ENCODE data around the gene SLC49A4. TPM values are rescaled to one million over a fixed set of nuclear protein-coding genes. Genes with fewer than 3 reads are reported as not detected.
"Not testable (repeated sequence)": the region's sequence is repeated elsewhere in the genome, so short reads cannot be mapped to it uniquely, and the experiment has no call there.

SLC49A4 gene
- polyA plus RNA-seq (ENCODE audit: insufficient read length) = 7.1 TPM

- DNase-seq = peak; percentile 83
These were observed at the start of gene SLC49A4 for GRCh38 chr3:122794779-122795673. TSS of gene SLC49A4 (plus strand) at chr3:122795069. CDS start at chr3:122795193, 124 bp downstream.

DNA sequence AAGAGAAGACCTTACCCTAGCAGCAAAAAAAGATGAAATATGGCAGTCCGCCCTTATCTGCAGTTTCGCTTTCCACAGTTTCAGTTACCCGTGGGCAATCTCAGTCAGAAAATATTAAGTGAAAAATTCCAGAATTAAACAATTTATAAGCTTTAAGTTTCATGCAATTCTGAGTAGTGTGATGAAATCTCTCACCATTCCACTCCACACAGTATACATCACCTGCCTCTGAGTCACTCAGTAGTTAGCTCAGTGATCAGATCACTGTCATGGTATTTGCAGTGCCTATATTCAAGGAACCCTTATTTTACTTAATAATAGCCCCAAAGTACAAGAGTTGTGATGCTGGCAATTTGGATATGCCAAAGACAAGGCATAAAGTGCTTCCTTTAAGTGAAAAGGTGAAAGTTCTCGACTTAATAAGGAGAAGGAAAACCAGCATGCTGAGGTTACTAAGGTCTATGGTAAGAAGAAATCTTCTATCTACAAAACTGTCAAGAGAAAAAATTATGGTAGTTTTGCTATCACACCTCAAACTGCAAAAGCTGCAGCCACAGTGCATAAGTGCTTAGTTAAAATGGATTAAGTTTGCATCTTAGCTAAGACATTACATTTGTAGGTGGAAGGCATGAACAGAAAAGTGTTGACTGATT lies 49.4 kb upstream of the SLC49A4 start:
- no peak for DNase-seq

DNA sequence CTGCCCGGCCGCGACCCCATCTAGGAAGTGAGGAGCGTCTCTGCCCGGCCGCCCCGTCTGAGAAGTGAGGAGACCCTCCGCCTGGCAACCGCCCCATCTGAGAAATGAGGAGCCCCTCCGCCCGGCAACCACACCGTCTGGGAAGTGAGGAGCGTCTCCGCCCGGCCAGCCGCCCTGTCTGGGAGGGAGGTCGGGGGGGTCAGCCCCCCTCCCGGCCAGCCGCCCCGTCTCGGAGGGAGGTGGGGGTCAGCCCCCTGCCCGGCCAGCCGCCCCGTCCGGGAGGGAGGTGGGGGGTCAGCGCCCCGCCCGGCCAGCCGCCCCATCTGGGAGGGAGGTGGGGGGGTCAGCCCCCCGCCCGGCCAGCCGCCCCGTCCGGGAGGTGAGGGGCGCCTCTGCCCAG lies 47.6 kb upstream of the SLC49A4 start:
- DNase-seq = not testable (repeated sequence)

DNA sequence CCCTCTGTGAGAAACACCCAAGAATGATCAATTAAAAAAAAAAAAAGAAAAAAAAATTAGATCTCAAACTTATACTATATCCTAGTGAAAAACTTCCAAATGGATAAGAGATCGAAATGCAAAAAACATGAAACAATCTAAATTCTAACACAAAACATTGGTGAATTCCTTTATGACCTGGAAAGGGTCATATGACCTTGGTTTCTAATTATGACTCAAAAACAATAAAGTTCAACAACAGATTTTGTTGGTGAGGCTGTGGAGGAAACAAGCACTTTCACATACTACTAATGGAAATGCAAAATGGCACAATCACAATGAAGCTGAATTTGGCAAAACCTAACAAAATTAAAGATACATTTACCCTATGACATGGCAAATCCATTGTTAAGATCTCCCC lies 46.5 kb upstream of the SLC49A4 start:
- DNase-seq = no peak

- no peak for DNase-seq
These were observed 39.9 kb upstream of the SLC49A4 start for GRCh38 chr3:122754929-122755328.

GRCh38 chr3:122755491-122755890 lies 39.4 kb upstream of the SLC49A4 start:
- no peak for DNase-seq

DNA sequence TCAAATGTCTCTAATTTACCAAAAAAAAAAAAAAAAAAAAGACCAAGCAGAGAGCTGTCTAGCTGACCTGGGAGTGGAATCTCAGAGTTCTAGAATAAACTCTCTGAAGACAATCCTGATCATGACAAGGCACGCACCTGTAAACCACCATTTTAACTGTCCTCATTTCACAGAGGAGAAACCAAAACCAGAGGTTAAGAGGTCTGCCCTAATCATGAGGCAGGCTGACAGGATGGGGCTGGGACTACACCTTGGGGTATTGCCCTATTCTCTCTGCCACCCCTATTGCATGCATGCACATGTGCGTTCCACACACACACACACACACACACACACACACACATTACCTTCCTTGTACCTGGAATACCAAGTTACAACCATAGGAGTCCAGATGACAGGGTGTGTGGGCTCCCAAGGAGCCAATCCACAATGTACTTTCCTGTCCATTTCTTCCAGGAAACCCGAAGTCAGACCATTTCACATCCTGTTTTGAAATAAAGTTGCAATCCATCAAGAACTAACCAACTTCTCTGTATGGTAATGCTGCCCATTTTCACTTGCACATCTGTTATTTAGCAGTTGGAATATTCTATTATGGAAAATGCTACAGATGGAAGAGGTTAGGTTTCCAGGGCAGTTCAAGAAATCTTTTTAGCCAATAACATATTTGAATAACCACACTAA lies 35.9 kb upstream of the SLC49A4 start:
- DNase-seq = no peak

- DNase-seq = no peak
These were observed 34.2 kb upstream of the SLC49A4 start for GRCh38 chr3:122760453-122761271.

DNA sequence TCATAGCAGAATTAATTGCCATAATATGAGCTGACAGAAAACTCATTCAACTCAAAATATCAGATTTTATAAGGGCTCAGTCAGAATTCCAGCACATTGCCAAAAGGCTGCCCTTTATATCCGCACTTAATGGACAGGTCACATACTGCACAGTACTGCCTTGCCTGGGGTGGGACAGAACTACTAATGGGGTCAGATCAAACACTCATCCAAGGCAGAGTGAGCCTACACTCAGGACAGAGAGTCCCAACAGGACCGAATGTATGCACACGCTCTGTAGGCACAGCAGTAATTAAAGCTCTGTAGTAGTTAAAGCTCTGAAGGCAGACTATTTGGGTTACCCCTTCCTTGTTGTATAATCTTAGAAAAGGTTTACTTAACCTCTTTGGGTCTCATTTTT lies 28.4 kb upstream of the SLC49A4 start:
- no peak for DNase-seq

GRCh38 chr3:122767540-122768372 lies 27.1 kb upstream of the SLC49A4 start:
- DNase-seq = no peak

DNA sequence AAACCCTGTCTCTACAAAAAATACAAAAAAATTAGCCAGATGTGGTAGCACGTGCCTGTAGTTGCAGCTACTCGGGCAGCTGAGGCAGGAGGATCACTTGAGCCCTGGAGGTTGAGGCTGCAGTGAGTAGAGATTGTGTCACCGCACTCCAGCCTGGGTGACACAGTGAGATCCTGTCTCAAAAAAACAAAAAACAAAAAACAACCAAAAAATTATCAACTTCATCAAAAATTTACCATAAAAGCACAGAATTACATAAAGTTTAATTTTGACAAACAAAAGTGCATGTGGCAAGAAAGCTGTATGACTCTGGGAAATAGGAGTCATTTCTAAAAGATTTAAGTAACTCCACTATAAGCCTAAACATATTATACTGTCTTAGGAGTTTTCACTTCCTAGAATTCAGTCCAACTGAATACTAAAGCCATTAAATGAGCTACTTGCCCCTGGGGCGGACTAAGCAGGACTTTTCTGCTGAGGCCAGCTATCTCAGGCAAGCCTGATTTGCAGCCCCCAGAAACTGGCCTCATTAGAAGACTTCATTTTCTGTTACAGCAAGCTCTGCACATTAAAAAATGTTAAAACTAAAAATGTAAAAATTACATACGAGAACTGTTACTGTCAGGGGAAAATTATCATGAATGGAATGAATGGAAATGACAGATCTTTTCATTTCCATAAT lies 24.2 kb upstream of the SLC49A4 start:
- no peak for DNase-seq

DNA sequence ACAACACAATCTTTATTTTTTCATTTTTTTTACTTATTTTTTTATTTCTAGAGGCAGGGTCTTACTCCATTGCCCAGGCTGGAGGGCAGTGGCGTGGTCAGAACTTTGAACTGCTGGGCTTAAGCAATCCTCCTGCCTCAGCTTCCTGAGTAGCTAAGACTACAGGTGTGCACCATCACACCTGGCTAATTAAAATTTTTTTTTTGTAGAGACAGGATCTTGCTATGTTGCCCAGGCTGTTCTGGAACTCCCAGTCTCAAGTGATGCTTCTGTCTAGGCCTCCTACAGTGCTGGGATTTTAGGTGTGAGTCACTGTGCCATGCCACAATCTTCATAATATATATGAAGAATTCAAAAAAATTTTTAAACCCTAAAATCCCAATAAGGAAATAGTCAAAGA lies 22.0 kb upstream of the SLC49A4 start:
- no peak for DNase-seq

GRCh38 chr3:122773944-122774509 lies 20.8 kb upstream of the SLC49A4 start:
- DNase-seq = no peak

DNA sequence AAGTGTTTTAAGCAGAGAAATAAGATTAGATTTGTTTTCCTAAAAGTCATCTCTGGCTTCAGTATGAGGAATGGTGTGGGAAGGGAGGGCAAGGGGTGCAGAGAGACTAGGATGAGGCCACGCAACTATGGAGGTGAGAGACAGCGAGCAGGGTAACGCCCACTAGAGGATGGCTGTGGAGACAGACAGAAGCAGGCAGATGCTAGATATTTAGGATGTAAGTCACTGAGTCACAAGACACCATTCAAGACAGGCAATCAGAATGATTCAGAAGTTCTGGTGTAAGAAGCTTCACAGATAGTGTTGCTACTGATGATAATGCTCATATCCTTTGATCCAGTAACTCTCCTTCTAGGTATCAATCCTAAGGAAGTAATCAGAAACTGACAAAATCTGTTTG lies 20.3 kb upstream of the SLC49A4 start:
- no peak for DNase-seq

DNA sequence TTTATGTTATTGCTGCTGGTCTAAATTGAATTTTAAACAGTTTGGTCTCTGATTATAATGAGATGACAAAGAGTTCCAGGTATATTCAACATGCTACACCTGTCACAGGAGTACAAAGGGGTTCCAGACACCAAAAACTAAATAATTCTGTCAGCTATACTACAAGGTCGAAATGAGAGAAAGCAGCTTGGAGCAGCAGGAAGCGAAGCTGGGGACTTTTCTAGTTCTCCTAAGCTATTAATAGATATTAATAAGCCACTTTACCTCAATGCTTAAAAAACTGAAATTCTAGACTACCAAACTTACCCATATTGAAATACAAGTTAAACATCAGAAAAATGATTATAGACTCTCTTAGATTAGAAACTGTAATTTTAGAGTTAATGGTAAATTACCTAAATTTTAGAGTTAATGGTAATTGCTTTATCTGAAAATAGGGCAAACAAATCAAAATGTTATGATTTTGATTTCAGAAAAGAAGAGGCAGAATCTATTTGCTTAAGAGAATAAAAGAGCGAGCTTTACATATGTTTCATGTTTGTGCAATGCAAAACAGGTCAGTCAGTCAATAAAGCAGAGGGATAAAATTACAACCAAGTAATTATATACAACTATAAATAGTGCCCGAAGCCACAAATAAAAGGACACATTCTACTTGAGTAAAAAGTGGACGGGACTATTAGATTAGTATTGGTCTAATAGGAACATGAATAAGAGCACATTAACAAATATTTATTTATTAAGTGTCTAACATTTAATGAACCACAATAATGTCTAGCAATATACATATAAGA lies 18.0 kb upstream of the SLC49A4 start:
- no peak for DNase-seq

DNA sequence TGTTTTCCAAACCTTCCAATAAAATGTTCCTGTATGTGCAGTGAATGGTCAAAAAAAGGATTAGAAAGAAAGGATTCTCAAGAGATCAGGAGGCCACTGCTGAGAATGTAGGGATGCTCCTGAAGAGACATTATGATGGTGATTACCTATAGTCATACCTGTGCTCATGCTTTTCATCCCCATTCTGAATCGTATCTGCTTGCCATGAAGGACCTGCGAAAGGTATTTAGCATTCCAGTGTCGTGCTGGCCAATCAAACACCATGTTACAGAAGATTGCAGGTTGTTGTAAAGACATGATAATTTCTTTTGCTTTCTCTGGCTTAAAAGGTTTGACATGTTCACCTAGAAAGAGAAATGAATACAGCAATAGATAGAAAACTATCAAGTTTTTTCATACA lies 17.3 kb upstream of the SLC49A4 start:
- DNase-seq = no peak

DNA sequence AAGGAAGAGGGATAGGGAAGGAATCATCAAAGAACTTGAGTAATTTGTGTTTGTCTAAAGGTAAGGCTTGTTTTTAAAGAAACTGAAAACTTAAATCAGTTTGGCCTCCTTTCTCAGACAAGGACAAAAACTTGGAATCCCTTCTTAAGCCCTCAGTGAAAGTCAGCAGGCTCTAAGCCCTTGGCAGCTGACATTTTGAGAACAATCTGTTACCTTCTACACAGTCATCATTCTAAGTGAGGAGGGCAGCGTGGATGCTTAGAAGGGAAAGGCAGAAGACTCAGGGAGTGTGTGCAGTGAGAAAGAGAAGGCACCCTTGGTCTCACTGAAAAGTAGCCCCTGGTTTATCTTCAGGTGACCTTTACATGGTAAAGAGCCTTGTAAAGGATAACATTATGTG lies 12.1 kb upstream of the SLC49A4 start:
- no peak for DNase-seq

DNA sequence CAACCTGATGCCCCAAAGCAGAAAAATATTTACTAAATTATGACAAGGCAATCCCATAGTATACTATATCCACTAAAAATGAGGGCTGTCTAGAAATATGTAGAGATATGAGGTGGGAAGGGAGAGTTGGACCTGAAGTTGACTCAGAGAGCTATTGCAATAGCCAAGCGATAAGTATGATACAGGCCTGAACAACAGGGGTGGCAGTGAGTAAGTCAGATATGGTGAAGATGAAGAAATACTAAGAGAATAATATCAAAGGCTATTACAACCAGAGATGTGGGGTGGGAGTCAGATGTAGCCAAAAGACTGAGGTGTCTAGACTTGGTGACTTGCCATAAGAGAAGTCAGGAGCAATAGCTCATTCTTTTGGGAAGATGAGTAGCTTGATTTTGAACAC lies 10.4 kb upstream of the SLC49A4 start:
- DNase-seq = no peak

DNA sequence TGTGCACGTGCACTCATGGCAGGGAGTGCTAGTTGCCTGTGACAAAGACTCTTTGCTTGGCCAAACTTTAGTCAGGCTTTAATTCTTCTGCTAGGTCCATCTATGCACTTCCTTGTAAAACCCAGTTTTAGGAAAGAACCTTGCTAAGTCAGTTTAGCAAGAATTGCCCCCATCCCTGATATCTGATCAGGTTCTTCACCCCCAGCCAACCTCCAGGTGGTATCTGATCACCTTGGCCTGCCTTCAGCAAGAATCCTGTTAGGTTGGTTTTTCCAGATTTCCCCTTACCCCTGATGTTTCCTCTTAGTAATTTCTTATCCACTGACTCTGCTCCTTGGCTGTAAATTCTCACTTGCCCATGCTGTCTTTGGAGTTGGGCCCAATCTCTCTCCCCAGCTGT lies 9.6 kb upstream of the SLC49A4 start:
- no peak for DNase-seq

DNA sequence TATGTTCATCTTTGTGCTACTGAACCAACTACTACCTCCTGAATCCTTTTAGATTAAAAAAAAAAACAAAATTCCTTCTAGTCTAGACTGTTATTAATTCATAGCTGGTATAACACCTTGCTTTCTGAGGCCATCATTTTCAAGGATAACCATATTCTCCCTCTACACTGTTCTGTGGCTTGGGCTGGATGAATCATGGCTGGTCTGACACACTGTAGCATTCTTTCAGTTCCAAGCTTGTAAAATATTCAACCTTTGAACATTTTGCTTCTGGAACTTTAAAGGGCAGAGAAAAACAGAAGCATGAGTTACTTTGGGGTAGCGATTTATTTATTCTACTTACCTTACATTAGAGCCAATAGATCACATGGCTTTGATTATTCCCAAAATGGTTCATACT lies 8.8 kb upstream of the SLC49A4 start:
- DNase-seq = no peak
